Left ventricle myocardium inferior (tissue), 1 donor: ENCODE results near the gene NCBP1. TPM values are rescaled to one million over a fixed set of nuclear protein-coding genes. Genes with fewer than 3 reads are reported as not detected.
"Not testable (repeated sequence)": the region's sequence is repeated elsewhere in the genome, so short reads cannot be mapped to it uniquely, and the experiment has no call there.

Source experiments
- DNase-seq: peaks from one replicate; pipeline ENCODE4 v3.0.0-alpha.2; 2020
- H3K27ac ChIP-seq: fragments of 200-600 bp; replicated peaks from 2 replicates; pipeline ENCODE4 v1.8.0; 2021
- H3K27me3 ChIP-seq: fragments of 200-600 bp; 2 replicates; pipeline ENCODE4 v1.8.0; 2021; ENCODE audit warnings: low read depth
- H3K36me3 ChIP-seq: fragments of 200-600 bp; 2 replicates; pipeline ENCODE4 v1.8.0; 2021
- H3K4me1 ChIP-seq: fragments of 200-600 bp; 2 replicates; pipeline ENCODE4 v1.8.0; 2021
- H3K4me3 ChIP-seq: fragments of 200-600 bp; 2 replicates; pipeline ENCODE4 v1.8.0; 2021; ENCODE audit warnings: mild to moderate bottlenecking, moderate library complexity
- H3K9me3 ChIP-seq: fragments of 200-600 bp; replicated peaks from 2 replicates; pipeline ENCODE4 v1.8.0; 2021
- intact Hi-C: fragments of 100-400 bp; cut with micrococcal nuclease; formaldehyde crosslinking; loops from one replicate; pipeline ENCODE4 v1.11.0; 2022
- total RNA-seq: library from RNA; stranded (reverse); fragmentation: NEBNext Ultra II Directional; extraction: Animal tissue kit (Norgen Biotek cat#: 25700); gene quantifications from one replicate; pipeline ENCODE4 v1.2.1, GENCODE V29; 2021
- TF ChIP-seq, protein P1 (sequence below): fragments of 200-600 bp; IDR thresholded peaks from 2 replicates; pipeline ENCODE4 v1.8.0; 2021; ENCODE audit warnings: antibody characterized with exemption, mild to moderate bottlenecking, borderline replicate concordance
- donor health status: DM: no; HTN: yes; CAD: no; lungs with severe emphysema.

NCBP1 gene
- total RNA-seq, 1 donor from 2014 or later: 22.5 TPM

GRCh38 chr9:97601228-97601898, 32.3 kb upstream of the NCBP1 start:
- Histone ChIP-seq H3K4me3 (no peak overlapping the region), H3K27me3 (no peaks in the 10 kb centered on the region), H3K36me3 (peaks cover 69% of the 10 kb centered on the region), H3K27ac (peak overlapping the region; percentile 87), H3K9me3 (no peaks in the 10 kb centered on the region), H3K4me1 (peaks cover 64% of the 10 kb centered on the region)
- TF ChIP-seq, protein P1, sequence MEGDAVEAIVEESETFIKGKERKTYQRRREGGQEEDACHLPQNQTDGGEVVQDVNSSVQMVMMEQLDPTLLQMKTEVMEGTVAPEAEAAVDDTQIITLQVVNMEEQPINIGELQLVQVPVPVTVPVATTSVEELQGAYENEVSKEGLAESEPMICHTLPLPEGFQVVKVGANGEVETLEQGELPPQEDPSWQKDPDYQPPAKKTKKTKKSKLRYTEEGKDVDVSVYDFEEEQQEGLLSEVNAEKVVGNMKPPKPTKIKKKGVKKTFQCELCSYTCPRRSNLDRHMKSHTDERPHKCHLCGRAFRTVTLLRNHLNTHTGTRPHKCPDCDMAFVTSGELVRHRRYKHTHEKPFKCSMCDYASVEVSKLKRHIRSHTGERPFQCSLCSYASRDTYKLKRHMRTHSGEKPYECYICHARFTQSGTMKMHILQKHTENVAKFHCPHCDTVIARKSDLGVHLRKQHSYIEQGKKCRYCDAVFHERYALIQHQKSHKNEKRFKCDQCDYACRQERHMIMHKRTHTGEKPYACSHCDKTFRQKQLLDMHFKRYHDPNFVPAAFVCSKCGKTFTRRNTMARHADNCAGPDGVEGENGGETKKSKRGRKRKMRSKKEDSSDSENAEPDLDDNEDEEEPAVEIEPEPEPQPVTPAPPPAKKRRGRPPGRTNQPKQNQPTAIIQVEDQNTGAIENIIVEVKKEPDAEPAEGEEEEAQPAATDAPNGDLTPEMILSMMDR: no peak
- no peak for DNase-seq
- intact Hi-C loops: no loop called here

DNA sequence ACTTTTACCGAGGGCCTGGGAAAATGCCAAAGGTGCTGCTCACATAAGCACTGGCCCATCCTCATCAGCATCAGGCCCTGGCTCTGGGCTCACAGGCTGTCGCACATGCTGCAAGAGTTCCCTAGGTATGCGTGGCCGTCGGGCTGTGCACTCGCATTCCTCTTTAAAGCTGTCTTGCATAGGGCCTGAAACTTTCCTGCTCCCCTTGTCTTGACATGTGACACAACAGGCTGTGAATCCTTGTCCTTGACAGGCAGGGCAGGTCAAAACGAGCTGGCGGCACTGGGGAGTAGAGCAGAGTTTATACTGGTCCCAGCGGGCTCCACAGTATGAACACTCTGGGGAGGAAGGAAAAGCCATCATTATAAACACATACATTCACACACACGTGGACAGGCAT, 31.2 kb upstream of the NCBP1 start:
- no peak overlapping the region for H3K4me3 ChIP-seq
- H3K9me3 ChIP-seq: no peaks in the 10 kb centered on the region
- H3K27ac ChIP-seq: peak overlapping the region; percentile 87
- intact Hi-C loops: no loop called here
- H3K4me1 ChIP-seq: peaks cover 54% of the 10 kb centered on the region
- H3K36me3 ChIP-seq: peaks cover 80% of the 10 kb centered on the region
- TF ChIP-seq, protein P1: no peak
- peak; percentile 26 for DNase-seq
- no peaks in the 10 kb centered on the region for H3K27me3 ChIP-seq

- TF ChIP-seq, protein P1: no peak
- peak overlapping the region; percentile 17 for H3K27ac ChIP-seq
- H3K36me3 ChIP-seq: peaks cover 91% of the 10 kb centered on the region
- H3K4me3 ChIP-seq: no peak overlapping the region
- no peaks in the 10 kb centered on the region for H3K27me3 ChIP-seq
- no peak for DNase-seq
- no peaks in the 10 kb centered on the region for H3K9me3 ChIP-seq
- intact Hi-C loops: no loop called here
- peaks cover 31% of the 10 kb centered on the region for H3K4me1 ChIP-seq
Measured at GRCh38 chr9:97604901-97605645, 28.5 kb upstream of the NCBP1 start.

- Histone ChIP-seq H3K36me3 (peaks cover 68% of the 10 kb centered on the region), H3K9me3 (no peaks in the 10 kb centered on the region), H3K27me3 (no peaks in the 10 kb centered on the region), H3K4me3 (no peak overlapping the region), H3K27ac (peak overlapping the region; percentile 15), H3K4me1 (peaks cover 16% of the 10 kb centered on the region)
- intact Hi-C loops: loop anchor here (5.0 kb wide), 1 partner anchor 148 kb away; no protein-coding TSS in a partner anchor
- TF ChIP-seq, protein P1: peak; percentile 86
- DNase-seq: no peak
Measured at GRCh38 chr9:97615439-97616072, 18.1 kb upstream of the NCBP1 start.

DNA sequence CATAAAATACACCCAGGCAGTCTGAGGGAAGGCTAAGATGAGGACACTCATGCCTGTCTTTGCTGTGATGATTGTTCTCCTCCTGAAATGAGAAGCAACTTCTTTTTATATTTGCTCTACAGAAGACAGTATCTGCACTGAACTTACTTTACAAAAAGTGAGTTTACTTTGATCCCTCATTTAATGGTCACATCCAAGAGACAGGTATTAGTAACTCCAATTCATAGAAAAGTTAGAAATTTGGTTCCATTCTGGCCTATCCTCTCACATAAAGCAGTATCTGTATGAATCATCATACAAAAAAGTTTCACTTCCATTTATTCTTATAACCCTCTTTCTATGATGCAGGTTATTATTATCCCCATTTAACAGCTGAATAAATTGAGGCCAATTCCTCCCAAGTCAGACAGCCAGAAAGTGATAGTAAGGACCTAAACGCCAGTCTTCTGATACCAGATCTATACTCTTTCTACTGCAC, 15.6 kb upstream of the NCBP1 start:
- H3K9me3 ChIP-seq: no peaks in the 10 kb centered on the region
- TF ChIP-seq, protein P1: no peak
- H3K4me3 ChIP-seq: no peak overlapping the region
- H3K27ac ChIP-seq: no peak overlapping the region
- H3K27me3 ChIP-seq: no peaks in the 10 kb centered on the region
- peaks cover 68% of the 10 kb centered on the region for H3K36me3 ChIP-seq
- DNase-seq: no peak
- H3K4me1 ChIP-seq: peaks cover 38% of the 10 kb centered on the region
- intact Hi-C loops: loop anchor here (5.0 kb wide), 1 partner anchor 151 kb away; no protein-coding TSS in a partner anchor

DNA sequence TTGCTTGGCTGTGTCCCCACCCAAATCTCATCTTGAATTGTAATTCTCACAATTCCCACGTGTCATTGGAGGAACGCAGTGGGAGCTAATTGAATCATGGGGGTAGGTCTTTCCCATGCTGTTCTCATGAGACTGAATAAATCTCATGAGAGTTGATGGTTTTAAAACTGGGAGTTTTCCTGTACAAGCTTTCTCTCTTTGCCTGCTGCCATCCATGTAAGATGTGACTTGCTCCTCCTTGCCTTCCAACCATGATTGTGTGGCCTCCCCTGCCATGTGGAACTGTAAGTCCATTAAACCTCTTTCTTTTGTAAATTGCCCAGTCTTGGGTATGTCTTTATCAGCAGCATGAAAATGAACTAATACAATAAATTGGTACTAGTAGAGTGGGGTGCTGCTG, 13.6 kb upstream of the NCBP1 start:
- peaks cover 81% of the 10 kb centered on the region for H3K36me3 ChIP-seq
- H3K27ac ChIP-seq, H3K9me3 ChIP-seq, H3K27me3 ChIP-seq, DNase-seq, H3K4me3 ChIP-seq, intact Hi-C loops: not testable (repeated sequence)
- H3K4me1 ChIP-seq: peaks cover 47% of the 10 kb centered on the region

- DNase-seq, H3K4me3 ChIP-seq, H3K27me3 ChIP-seq, intact Hi-C loops, H3K9me3 ChIP-seq, H3K27ac ChIP-seq: not testable (repeated sequence)
- H3K36me3 ChIP-seq: peaks cover 70% of the 10 kb centered on the region
- peaks cover 58% of the 10 kb centered on the region for H3K4me1 ChIP-seq
Measured at GRCh38 chr9:97622483-97622882, 11.1 kb upstream of the NCBP1 start.
